Heart right ventricle (tissue), 16 donors: ENCODE data around the gene PCK1. TPM values are rescaled to one million over a fixed set of nuclear protein-coding genes. Genes with fewer than 3 reads are reported as not detected.

Experiments used
- ATAC-seq, 8 donors: fragments of 200-7000 bp; cut with Tn5 transposase; one replicate each; pipeline ENCODE4 v1.9.1; 2020; ENCODE audit warnings: mild to moderate bottlenecking in 8 of 8, moderate library complexity in 8 of 8, moderate number of reproducible peaks in 1 of 8
- DNase-seq, 2 donors: peaks; one replicate each; pipeline ENCODE4 v3.0.0-alpha.2; 2020
- H3K27ac ChIP-seq, 10 donors: fragments of 200-600 bp; sonication (generic) in 2 of 10; one replicate each; pipeline versions ENCODE4 v1.5.0 to v1.8.0; 2020 to 2022; ENCODE audit warnings: mild to moderate bottlenecking in 3 of 10
- H3K27me3 ChIP-seq, 7 donors: fragments of 200-600 bp; one replicate each; pipeline ENCODE4 v1.8.0; 2021 to 2022; ENCODE audit warnings: mild to moderate bottlenecking in 2 of 7
- H3K36me3 ChIP-seq, 9 donors: fragments of 200-600 bp; sonication (generic) in 1 of 9; one replicate each; pipeline versions ENCODE4 v1.5.0 to v1.8.0; 2020 to 2022; ENCODE audit warnings: mild to moderate bottlenecking in 2 of 9
- H3K4me1 ChIP-seq, 9 donors: fragments of 200-600 bp; sonication (generic) in 1 of 9; one replicate each; pipeline versions ENCODE4 v1.5.0 to v1.8.0; 2020 to 2022; ENCODE audit warnings: mild to moderate bottlenecking in 4 of 9
- H3K4me3 ChIP-seq, 10 donors: fragments of 200-600 bp; sonication (generic) in 2 of 10; one replicate each; pipeline versions ENCODE4 v1.5.0 to v1.8.0; 2020 to 2022; ENCODE audit warnings: mild to moderate bottlenecking in 7 of 10, moderate library complexity in 2 of 10
- H3K9me3 ChIP-seq, 11 donors: fragments of 200-600 bp in 10 of 11; sonication (generic) in 2 of 11; one replicate each; pipeline versions ENCODE4 v1.5.0 to v1.8.0; 2013 to 2022; ENCODE audit warnings: mild to moderate bottlenecking in 2 of 11, control low read depth in 1 of 11, moderate library complexity in 1 of 11
- CTCF ChIP-seq, 9 donors: fragments of 200-600 bp; sonication (generic) in 2 of 9; IDR thresholded peaks; one replicate each; pipeline versions ENCODE4 v1.5.0 to v1.8.0; 2021 to 2022; ENCODE audit warnings: antibody characterized with exemption in 9 of 9, mild to moderate bottlenecking in 5 of 9, moderate library complexity in 1 of 9
- WGBS, 2 donors: extraction: QIAGEN DNeasy Blood & Tissue Kit; methylation state at CpG; one replicate each; pipeline ENCODE4 v1.1.7; 2013; ENCODE audit warnings: inconsistent platforms in 1 of 2; 5-methylcytosine and 5-hydroxymethylcytosine counted together
- intact Hi-C, 10 donors: fragments of 100-400 bp; cut with DNase I; formaldehyde crosslinking; loops; one replicate each; pipeline versions ENCODE4 v1.11.1 to v1.14.2; 2022
- polyA plus RNA-seq, 2 donors: library from polyadenylated mRNA; stranded (reverse); fragments of 200-250 nt; gene quantifications; one replicate each; pipeline ENCODE4 v1.2.3, GENCODE V29; 2013
- total RNA-seq, 10 donors: library from RNA; stranded (reverse); fragmentation: NEBNext Ultra II Directional in 3 of 10; extraction: Animal tissue kit (Norgen Biotek cat#: 25700) in 3 of 10; gene quantifications; one replicate each; pipeline versions ENCODE4 v1.2.1 to v1.2.4, GENCODE V29; 2021 to 2023
- donor health status: Arrhythmogenic right ventricular cardiomyopathy.
- donor health status: ischemic (EF 13 %, LVEDD 7.1; RV severe dilation, severe dysfunction).
- donor health status: healthy with polysubstance abuse.
- donor health status: DM: no; HTN: yes; CAD: no.
- donor health status: DM: no; HTN: no; CAD: no.
- donor health status: ischemic (EF 25% LVEDD 6.9; RV normal size, moderate dysfunction).
- donor health status: ischemic (EF 25% LVEDD 5.7; RV mildly dilated, moderate dysfunction).
- donor health status: healthy.
- donor health status: DM: yes; HTN: yes; CAD: no.
- donor health status: Ischemic cardiomyopathy.
- donor health status: ischemic (EF 35%, LVEDD 5.7; RV mildly dilated, moderate dysfunction).
- donor health status: nonischemic (EF 11% LVEDD 7.7; RV severe dilation, severe dysfunction).
- donor health status: DM: yes; HTN: yes; CAD: no.
- donor health status: PGD.
- donor health status: ischemic (EF 29% LVEDD 5.4; RV normal size, mild dysfunction).
- donor health status: nonischemic (EF 23%, LVEDD 6.1; RV moderate dilation, normal function).

The PCK1 gene
- total and polyA plus RNA-seq, 12 donors = 0.15 to 8.5 (median 0.72) TPM; not detected in 2

- no peak for ATAC-seq
- H3K27me3 ChIP-seq = peaks cover 0 to 40% (median 28%) of the 10 kb centered on the region in 7 donors
- H3K9me3 ChIP-seq = no peaks in the 10 kb centered on the region
- 83 to 88% methylated on average over 8 of the region's 8 CpGs for WGBS, 2 donors
- intact Hi-C loops = no loop called here
- no peaks in the 10 kb centered on the region for H3K36me3 ChIP-seq
- no peak for DNase-seq
- H3K4me3 ChIP-seq = no peak overlapping the region
- no peak overlapping the region for H3K27ac ChIP-seq
- TF ChIP-seq CTCF (IDR thresholded peaks at IDR 0.05) = no peak
- peaks cover 0 to 4% (median 0%) of the 10 kb centered on the region in 9 donors for H3K4me1 ChIP-seq
Measured at GRCh38 chr20:57546956-57547649, 13.8 kb upstream of the PCK1 start.

DNA sequence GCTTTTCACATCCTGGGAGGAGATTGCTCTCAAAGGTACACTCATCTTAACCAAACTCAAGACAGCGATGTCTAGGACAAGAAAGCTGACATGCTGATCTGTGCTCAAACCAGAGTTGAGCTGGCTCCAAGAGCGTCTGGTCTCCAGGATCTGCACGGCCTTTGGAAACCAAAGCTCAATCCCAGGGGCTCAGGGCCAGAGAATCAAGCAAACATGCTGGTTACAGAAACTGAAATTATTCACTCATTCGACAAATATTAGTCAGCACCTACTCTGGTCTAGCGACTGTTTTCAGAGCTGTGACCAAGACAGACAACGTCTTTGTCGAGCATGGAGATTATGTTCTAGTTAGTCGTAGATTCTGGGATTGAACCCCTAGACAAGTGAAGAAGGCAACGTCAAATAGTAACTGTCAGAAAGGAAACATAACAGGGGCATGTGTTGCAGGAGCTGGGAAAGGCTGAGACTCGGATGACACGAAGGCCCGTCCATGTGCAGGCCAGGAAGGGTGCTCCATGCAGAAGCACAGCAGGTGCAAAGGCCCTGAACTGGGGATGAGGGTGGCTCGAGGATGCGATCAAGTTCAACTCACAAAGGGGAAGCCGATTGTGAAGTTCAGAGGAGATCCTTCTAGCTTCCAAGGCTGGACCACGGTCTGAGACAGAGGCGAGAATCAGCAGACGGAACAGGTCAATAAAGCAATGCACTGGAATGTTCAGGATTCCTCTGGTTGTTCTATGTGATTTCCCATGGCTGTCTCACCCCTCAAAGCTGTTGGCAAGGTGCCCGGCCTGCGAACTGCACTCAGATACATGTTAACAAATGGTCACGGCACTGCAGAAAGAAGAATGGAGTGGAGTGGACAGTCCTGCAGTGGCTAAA, 12.5 kb upstream of the PCK1 start:
- Histone ChIP-seq H3K4me3 (no peak overlapping the region), H3K4me1 (peaks cover 0 to 4% (median 0%) of the 10 kb centered on the region in 9 donors), H3K9me3 (no peaks in the 10 kb centered on the region), H3K36me3 (no peaks in the 10 kb centered on the region), H3K27me3 (peaks cover 0 to 40% (median 26%) of the 10 kb centered on the region in 7 donors), H3K27ac (no peak overlapping the region)
- no peak for TF ChIP-seq CTCF (IDR thresholded peaks at IDR 0.05)
- WGBS, 2 donors = 80 to 84% methylated on average over 21 of the region's 21 CpGs
- intact Hi-C loops = no loop called here
- DNase-seq (peak in 1 of 2 donors; percentile 27), ATAC-seq (no peak)

GRCh38 chr20:57552471-57552870, 8.4 kb upstream of the PCK1 start:
- Histone ChIP-seq H3K9me3 (no peaks in the 10 kb centered on the region), H3K4me1 (no peaks in the 10 kb centered on the region), H3K27ac (no peak overlapping the region), H3K4me3 (no peak overlapping the region), H3K36me3 (no peaks in the 10 kb centered on the region), H3K27me3 (peaks cover 0 to 59% (median 30%) of the 10 kb centered on the region in 7 donors)
- 91 to 92% methylated on average over 6 of the region's 6 CpGs for WGBS, 2 donors
- intact Hi-C loops = no loop called here
- DNase-seq = no peak
- no peak for TF ChIP-seq CTCF (IDR thresholded peaks at IDR 0.05)
- no peak for ATAC-seq

DNA sequence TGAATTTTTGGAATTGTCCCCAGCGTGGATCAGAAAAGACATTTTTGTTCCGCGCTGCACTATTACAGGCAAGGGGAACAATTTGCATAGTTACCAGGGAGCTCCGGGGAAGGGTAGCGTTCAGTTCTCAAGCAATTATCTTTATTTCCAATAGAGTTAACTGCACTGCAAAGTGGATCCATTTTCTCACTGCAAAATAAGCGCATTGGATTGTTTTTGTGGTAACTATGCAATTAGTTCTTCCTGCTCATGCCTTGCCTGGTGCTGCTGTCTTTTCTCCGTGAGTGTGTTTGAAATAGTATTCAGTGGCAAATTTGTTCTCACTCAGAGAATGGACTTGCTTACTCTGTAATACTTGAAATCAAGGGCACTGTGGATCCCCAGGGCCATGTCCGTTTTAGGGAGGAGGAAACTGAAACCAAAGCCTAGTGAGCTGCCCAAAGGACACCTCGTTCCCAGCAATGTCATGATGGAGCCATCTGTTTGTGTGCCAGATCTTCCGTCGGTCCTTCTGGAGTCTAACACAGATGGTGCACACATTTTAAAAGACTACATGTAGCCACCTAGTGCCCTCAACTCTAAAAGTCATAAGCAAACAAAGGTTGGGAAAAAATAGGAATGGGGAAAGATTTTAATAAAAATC, 7.4 kb upstream of the PCK1 start:
- H3K4me3 ChIP-seq = no peak overlapping the region
- peaks cover 0 to 59% (median 30%) of the 10 kb centered on the region in 7 donors for H3K27me3 ChIP-seq
- no peaks in the 10 kb centered on the region for H3K36me3 ChIP-seq
- 85 to 87% methylated on average over 11 of the region's 11 CpGs for WGBS, 2 donors
- no peak for DNase-seq
- no peak for TF ChIP-seq CTCF (IDR thresholded peaks at IDR 0.05)
- no peaks in the 10 kb centered on the region for H3K9me3 ChIP-seq
- H3K4me1 ChIP-seq = no peaks in the 10 kb centered on the region
- no peak for ATAC-seq
- H3K27ac ChIP-seq = no peak overlapping the region
- intact Hi-C loops = no loop called here
